Sigmoid colon (tissue), 4 donors: Measurements from ENCODE around the gene ZBTB7A.

ENCODE experiments used
- CTCF ChIP-seq, 4 experiments: fragments of 450-650 bp in 3 of 4; fragments of 200-600 bp in 1 of 4; IDR thresholded peaks; one replicate each; pipeline ENCODE4 v1.5.1; 2016 to 2019; ENCODE audit warnings: antibody characterized with exemption in 4 of 4, mild to moderate bottlenecking in 3 of 4, moderate library complexity in 2 of 4
- EP300 ChIP-seq, 4 donors: sonication (generic); formaldehyde crosslinking; IDR thresholded peaks; one replicate each; pipeline ENCODE4 v1.6.1; 2017; ENCODE audit warnings: antibody characterized with exemption in 4 of 4

DNA sequence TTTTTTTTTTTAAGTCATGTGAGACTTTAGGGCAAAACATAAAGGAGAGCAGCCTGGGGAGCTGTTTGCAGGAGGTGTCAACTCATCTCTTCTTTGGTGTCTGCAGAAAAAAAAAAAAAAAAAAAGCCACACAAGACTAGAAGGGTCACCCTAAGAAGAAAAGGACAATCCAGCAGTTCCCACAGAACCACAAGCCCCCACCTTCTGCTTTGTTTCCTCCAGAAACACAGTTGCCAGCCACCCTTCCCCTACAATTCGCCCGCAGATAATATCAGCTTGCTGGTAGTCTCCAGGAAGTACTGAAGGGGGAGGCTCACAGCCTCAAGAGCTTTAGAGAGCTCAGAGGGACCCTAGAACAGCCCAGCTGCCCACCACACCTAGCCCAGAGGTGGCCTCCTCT is 22.3 kb upstream of the ZBTB7A start:
- TF ChIP-seq EP300 (IDR thresholded peaks at IDR 0.05), result no peak
- no peak for TF ChIP-seq CTCF (IDR thresholded peaks at IDR 0.05)
